Kidney glomerular epithelial cell (primary cell): ENCODE results near the gene DIP2C.

ENCODE experiments used
- DNase-seq: peaks from one replicate; lab custom pipeline; 2025; lab: John Stamatoyannopoulos, UW

Gene DIP2C

DNA sequence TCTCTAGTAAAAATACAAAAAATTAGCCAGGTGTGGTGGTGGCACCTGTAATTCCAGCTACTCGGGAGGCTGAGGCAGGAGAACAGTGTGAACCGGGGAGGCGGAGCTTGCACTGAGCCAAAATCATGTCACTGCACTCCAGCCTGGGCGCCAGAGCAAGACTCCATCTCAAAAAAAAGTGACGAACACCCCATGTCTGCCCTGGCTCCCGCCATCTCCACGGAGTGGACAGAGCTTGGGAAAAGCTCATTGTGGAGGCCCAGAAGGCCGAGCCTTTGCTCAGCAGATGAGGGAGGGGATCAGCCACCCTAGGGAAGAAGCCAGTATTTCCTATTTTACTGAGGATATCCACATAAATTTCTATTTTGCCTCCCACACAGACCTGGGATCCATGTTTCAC lies 136.8 kb downstream of the DIP2C start:
- DNase-seq = no peak

DNA sequence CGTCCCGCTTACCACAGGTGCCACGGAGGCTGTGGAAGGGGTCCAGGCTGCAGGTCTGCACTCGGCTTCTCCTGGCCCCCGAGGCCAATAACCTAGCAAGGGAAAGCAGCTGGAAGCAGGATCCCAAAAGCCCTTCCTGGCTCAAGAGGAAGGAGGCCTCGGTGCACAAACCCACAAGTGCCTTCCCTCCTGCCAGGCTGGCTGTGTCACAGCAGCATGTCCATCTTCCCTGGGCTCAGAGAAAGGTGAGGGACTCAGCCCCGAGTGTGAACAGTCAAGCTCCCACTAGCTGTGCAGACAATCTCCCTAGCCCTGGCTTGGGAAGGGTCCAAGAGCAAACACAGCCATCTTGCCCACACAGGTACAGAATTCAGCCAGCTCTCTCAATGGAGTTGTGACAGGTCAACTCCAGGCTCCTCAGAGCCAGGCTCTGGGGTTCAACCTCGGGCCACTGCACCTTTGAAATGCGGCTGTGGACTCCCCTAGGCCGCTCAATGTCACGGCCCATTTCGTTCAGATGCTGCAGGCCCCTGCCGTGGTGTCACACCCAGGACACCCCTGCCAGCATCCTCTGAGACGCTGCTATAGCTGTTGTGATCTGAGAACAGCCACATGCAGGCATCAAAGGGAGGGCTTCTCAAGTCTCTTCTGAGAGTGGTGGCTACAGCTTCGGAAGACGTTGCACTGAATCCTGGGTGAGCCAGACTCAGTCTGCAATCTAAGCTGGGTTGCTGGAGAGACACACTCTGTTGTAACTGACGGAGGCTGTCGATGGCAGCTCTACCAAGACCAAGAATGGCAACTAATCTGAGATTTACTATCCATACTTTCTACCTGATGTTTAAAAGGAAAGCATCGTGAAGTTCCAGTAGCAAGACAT lies 137.9 kb downstream of the DIP2C start:
- DNase-seq = no peak

DNA sequence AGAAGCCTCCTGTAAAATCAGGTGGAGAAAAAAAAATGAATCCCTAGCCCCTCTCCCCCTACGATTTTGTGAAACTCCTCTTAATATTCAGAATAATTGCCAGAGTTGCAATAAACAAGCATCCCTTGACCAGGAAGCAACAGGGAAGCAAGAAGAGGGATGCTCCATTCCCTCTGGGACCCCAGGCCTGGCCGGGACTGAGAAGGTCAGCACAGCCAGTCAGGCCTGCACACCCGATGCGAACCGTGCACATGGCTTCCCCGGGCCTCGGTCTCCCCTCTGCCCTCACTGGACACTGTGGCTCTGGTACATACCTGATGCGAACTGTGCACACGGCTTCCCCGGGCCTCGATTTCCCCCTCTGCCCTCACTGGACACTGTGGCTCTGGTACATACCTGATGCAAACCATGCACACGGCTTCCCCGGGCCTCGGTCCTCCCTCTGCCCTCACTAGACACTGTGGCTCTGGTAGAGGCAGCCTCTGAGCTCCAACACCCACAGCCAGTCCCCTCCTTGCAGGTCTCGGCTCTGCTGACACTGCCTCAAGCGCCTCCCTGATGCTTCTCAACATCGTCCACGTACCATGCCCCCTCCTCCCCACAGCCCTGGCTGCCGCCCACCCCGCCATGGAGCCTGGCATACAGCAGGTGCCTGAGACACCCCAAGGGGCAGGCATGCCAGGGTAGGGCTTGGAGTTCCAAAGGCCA lies 138.6 kb downstream of the DIP2C start:
- DNase-seq = no peak

DNA sequence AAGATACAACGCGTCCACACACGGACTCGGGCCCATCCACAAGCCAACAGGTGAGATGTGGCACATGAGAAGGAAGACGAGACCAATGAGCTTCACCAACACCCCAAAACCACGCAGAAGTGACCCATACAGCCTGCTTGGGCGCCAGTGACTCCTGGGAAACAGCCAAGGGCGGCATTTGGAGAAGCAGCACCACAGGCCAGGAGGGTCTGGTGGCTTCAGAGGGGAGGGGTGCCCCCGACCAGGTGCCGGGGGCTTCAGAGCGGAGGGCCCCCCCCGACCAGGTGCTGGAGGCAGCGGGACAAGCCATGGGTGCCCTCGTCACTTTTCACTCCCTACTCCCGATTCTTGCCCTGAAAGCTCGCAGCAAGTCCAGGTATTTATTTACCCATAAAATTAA lies 140.1 kb downstream of the DIP2C start:
- DNase-seq = no peak

DNA sequence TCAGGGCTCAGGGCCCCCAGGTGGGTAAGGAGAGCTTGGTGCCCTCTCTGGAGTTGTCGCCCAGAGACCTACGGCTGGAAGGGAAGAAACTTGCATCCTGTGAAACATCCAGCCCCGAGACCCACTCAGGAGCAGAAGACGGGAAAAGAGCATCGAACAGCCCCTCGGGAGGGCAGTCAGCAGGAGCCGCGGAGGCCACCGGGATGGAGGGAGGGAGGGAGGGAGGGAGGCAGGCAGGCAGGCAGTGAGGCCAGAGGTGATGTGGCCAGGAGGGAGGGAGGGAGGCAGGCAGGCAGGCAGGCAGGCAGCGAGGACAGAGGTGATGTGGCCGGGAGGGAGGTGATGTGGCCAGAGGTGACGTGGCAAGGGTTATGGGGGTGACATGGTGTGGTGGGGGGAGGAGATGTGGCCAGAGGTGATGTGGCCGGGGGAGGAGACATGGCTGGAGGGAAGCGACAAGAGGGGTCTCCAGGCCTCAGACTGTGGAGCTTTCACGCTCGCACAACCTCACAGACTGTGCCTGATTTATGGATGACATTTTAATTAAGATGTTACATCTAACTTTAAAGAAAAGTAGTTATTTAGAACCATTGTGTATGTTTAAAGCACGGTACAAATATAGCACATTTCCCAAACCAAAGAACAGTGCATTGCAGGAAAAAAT lies 141.1 kb downstream of the DIP2C start:
- DNase-seq = no peak

DNA sequence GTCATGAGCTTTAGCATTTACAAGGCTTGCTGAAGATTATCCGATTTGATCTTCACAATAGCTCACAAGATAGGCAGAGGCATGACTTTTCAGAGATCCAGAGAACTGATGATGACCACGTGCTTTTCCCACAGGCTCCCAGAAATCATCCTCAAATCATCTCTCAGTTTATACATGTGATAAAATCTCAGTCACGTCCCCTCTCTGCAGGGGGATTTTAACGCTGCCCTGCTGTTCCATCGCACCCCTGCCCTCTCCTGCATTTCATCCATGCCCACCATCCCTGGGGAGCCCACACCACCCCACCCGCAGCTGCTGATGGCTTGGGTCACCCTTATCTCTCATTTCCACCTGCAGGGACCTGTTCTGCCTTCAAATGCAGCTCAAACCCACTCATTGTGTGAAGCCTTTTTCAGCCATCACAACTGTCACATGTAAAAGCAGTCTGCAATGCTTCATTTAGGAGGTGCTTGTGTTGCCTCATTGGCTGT lies 141.8 kb downstream of the DIP2C start:
- DNase-seq = no peak

DNA sequence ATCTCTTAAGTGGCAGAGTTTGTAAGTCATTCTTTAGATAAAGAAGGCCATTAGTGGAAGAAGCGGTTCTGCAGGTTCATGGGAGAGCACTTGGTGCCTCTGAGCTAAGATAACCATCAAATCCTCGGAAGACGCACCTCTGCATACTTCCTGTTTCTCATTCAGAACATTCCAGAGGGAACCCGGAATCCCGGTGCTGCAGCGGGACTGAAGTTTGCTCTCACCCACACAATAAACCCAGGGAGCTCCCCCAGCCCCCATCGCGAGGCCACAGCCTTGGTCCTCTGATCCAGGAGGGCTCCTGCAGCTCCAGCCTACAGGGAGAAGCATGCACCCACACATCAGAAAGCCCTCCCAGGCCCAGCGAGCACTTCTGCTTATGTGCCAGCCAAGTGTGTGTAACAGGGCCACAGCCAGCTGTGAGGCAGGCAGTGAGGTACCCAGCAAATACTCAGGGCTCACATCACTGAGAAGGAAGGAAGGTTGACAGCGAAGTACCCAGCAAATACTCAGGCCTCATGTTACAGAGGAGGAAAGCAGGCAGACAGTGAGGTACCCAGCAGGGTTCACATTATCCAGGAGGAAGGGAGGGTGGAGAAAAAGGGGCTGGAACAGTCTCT lies 142.4 kb downstream of the DIP2C start:
- DNase-seq = no peak

DNA sequence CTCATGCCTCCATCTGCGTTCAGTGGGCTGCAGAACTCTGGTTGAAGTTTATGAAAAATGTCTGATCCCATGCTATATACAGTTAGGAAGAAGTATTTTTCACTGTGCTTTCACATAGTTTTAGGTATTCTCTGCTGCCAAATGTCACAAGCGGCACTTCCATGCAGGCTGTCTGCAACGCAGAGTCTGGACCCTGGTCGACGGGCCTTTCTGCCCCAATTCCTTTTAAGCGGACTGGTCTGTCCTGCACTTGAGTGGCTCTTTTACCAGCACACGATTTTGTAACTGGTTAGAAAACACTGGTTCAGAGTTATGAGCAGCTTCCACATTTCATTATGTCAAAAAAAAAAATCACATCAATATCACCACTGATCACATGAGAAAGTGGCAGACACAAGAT lies 143.0 kb downstream of the DIP2C start:
- no peak for DNase-seq

DNA sequence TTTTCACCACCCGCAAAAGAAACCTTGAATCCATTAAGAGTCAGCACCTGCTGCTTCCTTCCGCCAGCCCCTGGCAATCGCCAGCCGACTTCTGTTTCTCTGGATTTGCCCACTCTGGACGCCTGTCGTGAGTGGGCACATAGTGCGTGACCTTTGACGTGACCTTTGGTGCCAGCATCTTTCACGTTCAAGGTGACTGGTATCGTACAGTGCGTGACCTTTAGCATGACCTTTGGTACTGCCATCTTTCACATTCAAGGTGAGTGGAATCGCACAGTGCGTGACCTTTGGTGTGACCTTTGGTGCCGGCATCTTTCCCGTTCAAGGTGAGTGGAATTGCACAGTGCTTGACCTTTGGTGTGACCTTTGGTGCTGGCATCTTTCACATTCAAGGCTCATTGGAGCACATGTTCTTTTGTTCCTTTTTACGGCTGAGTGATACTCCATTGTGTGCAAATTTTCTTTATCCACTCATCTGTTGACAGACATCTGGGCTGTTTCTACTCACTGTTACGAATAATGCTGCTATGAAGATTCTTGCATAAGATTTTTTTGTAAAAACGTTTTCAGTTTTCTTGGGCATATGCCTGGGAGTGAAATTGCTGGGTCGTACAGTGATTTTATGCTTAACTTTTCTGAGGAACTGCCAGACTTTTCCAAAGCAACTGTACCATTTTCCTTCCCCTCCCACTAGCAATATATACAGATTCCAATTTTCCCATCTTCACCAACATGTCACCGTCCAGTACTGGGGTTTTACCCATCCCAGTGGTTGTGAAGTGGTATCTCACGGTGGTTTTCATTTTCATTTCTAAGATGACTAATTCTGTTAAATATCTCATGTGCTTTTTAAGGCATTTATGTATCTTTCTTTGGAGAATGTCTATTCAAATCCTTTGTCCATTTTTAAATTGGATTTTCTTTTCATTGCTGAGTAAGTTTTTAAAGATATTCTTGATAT lies 145.3 kb downstream of the DIP2C start:
- no peak for DNase-seq

DNA sequence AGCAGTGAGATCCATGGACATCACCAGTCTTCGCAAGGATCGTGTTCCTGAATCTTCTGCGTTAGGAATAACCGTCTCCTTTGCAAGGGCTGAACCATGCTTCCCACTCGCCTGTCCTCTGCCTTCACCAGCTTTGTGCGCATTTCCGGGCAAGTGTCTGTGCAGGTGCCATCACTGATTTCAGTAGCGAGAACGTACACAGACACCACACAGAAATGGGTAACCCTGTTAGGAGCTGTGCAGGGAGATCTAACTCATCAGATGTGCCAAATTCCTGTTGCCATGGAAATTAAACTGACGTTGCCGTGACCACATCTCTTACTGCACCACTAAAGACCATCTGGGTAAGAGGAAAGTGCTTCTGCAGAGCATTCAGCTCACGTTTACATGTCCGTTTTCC lies 146.3 kb downstream of the DIP2C start:
- DNase-seq = no peak

DNA sequence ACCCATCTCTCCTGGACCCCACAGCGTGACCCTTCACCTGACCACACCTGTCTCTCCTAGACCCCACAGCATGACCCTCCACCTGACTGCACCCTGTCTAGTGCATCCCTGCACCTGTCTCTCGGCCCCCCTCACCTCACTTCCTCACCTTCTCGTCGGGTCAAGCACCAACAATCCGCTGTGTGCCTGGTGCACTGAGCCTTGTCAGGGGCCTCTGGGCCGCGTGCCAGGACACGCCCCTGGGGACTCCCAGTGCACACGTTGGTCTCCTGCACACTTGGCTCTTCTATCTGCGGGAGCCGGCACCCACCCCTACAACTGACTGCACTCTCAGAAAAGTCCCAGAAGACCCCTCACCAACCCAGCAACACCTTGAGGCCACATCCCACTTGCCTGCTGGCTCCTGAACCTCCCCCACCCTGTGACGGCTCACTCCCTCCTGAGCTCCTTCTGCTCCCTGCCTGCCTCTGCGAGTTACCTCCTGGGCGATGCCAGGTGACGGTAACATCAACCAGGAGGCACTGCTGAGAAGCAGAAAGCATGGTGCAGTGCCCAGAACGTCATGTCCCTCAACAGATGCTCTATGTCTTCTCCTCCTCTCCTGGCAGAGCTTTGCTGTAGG lies 147.6 kb downstream of the DIP2C start:
- DNase-seq = no peak

DNA sequence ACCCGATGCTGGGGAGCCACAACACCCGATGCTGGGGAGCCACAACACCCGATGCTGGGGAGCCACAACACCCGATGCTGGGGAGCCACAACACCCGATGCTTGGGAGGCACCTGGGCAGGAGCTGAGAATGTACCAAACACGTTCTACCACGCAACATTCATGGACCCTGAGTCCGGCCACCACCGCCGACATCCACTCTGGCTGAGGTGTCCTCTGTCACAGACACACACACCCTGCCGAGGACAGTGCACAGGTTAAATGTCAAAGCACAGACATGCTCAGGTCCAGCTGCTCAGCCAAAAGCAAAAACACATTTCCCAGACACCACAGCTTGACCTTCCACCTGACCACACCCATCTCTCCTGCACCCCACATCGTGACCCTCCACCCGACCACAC lies 148.4 kb downstream of the DIP2C start:
- no peak for DNase-seq

DNA sequence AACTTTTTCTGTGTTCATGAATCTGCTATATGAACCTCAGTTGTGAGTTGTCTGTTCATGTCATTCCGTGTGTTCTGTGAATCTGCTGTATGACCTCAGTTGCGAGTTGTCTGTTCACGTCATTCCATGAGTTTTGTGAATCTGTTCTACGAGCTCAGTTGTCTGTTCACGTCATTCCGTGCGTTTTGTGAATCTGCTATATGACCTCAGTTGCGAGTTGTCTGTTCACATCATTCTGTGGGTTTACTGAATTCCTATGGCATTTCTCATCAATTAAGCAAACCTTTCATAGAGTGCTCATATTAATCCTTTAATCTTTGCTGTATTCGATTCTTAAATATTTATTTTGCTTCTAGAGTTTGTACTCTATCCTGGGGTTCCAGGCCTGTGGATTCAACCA lies 150.6 kb downstream of the DIP2C start:
- DNase-seq = no peak

DNA sequence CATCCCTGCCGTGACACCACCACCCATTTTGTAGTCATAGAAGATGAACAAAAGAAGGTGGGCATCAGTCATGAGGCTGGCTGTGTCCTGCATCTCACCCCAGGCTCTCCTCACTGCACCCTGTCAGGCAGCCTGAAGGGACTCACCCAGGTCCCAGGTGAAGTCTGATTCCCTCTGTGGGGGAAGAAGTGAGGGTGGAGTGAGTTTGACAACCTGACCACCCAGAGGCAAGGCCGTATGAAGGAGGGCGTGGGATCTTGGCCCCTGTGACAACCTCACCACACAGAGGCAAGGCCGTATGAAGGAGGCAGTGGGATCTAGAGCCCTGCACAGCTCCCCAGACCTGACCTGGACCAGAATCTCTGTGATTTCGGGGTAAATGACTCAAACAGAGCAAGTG lies 152.5 kb downstream of the DIP2C start:
- DNase-seq = no peak

DNA sequence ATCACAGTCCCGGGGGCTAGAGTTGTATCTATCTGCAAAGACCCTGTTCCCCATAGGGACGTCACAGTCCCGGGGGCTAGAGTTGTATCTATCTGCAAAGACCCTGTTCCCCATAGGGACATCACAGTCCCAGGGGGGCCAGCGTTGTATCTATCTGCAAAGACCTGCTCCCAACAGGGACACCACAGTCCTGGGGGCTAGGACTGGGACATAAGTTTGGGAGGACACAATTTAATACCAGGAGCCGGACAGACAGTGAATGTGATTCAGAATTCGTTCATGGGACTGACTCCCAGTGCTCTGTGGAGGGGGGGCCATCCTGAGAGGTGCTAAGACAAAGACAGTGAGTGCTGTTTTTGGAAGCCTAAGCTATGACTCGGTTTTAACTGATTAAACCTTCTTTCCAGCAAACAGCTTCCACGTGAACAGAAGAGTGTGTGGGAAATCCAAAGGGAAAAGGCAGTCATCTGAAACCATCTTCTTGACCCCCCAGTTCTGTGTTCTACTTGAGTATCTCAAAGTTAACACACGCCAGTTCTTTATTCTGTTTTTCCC lies 153.0 kb downstream of the DIP2C start:
- peak; percentile 27 for DNase-seq

DNA sequence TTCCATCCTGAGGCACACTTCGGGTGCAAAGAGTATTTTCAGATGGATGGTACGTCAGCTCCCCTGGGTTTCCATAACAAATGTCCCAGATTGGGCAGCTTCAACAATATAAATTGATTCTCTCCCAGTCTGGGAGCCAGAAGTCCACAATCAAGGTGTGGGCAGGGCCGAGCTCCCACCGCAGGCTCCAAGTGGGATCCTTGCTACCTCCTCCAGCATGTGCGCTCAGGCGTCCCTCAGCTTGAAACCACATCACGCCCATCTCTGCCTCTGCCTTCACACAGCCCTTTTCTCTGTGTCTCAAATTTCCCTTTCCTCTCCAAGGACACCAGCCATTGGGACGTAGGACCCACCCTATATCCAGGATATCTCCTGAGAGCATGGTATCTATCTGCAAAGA lies 153.5 kb downstream of the DIP2C start:
- DNase-seq = no peak

DNA sequence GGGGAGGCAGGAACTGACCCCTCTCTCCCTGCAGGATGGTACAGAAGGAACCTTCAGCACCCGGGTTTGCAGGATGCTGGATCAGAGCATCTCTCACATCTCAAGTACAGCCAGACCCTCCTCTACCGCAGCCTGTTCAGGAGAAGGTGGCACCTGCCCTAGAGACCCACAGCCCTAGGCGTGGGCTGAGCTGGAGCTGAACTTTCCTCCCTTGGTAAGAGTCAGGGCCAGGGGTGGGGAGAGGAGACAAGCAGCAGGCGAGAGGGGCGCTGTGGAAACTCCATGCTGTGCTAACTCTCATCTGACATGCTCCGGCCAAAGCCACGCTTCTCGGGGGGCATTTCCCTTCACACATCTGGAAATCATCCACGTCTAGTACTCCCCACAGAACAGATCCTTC lies 154.4 kb downstream of the DIP2C start:
- no peak for DNase-seq

DNA sequence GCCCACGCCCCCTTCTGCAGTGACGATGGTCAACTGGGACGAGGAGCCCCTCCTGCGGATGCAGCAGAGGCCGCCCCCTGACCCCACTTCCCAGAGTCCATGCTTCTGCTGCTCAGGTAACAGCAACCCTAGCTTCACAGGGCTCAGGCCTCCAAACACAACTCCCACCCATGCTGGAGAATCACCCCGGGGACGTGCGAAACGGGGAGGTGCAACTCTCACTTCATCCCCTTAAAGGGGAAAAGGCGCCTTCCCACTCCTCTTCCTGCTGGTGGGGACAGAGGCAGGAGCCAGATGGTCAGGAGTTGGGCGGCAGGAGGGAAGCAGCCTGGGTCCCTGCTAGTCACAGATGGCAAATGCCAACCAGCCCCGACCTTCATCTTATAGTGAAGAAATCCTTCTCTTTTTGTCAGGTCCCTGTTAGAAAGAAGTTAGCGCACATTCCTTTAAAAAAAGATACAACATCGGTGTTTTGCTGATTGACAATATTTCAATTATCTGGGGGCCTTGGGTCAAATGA lies 155.4 kb downstream of the DIP2C start:
- DNase-seq = no peak

DNA sequence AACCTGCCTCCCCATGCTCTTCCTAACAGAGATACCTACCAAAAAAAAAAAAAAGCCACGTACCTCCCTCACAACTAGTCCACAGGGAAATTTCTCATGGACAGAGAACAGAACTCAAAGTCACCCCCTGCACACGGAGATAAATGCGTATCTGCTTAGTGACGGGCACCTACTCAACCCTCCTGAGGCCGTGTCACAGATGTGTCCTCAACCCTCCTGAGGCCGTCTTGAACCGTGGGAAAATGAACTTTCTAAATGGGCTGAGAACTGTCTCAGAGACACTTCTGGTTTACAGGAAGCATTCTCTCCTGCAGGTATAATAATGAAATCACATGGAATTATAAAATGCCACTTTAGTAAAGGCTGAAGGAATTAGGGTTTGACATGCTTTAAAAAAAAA lies 155.9 kb downstream of the DIP2C start:
- DNase-seq = no peak

DNA sequence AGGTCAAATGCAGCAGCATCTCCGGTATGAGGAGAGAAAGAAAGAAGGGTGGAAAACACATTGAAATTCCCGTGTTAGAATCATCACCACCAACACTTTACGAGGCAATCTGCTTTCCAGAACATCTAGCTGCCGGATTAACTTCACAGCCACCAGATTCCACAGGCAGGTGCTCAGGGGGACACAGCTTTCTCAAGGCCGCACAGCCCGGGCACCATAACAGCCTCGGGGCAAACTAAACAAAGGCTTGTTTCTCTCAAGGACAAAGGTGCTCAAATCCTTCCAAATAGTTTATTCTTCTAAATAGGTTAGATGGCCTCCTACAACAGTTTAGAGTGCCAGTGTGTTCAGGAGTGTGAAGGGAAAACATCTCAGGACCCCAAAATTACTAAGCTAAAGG lies 156.3 kb downstream of the DIP2C start:
- DNase-seq = no peak
